Esophagus (tissue), 2 donors: ENCODE measurements around the gene ISLR2. TPM values are rescaled to one million over a fixed set of nuclear protein-coding genes. Genes with fewer than 3 reads are reported as not detected.
"Not testable (repeated sequence)": the region's sequence is repeated elsewhere in the genome, so short reads cannot be mapped to it uniquely, and the experiment has no call there.

Experiments
- H3K27ac ChIP-seq, 2 donors: one replicate each; pipeline ENCODE4 v1.5.1; 2013; ENCODE audit warnings: low read depth in 2 of 2, mild to moderate bottlenecking in 2 of 2, inconsistent platforms in 1 of 2, low read length in 1 of 2, moderate library complexity in 1 of 2
- H3K27me3 ChIP-seq, 2 donors: one replicate each; pipeline ENCODE4 v1.6.1; 2013; ENCODE audit warnings: low read length in 2 of 2, control low read depth in 1 of 2, mild to moderate bottlenecking in 1 of 2; ENCODE audit not compliant: insufficient read depth in 2 of 2, control insufficient read depth in 1 of 2
- H3K36me3 ChIP-seq, 2 donors: one replicate each; pipeline ENCODE4 v1.6.1; 2013; ENCODE audit warnings: low read length in 1 of 2; ENCODE audit not compliant: control insufficient read depth in 2 of 2, insufficient read depth in 2 of 2
- H3K4me1 ChIP-seq, 2 donors: one replicate each; pipeline ENCODE4 v1.6.1; 2013; ENCODE audit warnings: low read length in 1 of 2; ENCODE audit not compliant: control insufficient read depth in 2 of 2, insufficient read depth in 2 of 2
- H3K4me3 ChIP-seq, 2 donors: one replicate each; pipeline ENCODE4 v1.5.1; 2013; ENCODE audit warnings: low read length in 2 of 2, mild to moderate bottlenecking in 2 of 2, low read depth in 1 of 2, moderate library complexity in 1 of 2
- H3K9me3 ChIP-seq, 2 donors: one replicate each; pipeline ENCODE4 v1.6.1; 2013; ENCODE audit warnings: mild to moderate bottlenecking in 2 of 2, low read depth in 1 of 2, low read length in 1 of 2, moderate library complexity in 1 of 2; ENCODE audit not compliant: control insufficient read depth in 2 of 2, insufficient read depth in 1 of 2
- WGBS, 2 donors: extraction: QIAGEN DNeasy Blood & Tissue Kit; methylation state at CpG; one replicate each; pipeline ENCODE4 v1.1.7; 2013; 5-methylcytosine and 5-hydroxymethylcytosine counted together
- polyA plus RNA-seq, 2 donors: library from polyadenylated mRNA; stranded (reverse); fragments of 200-250 nt; gene quantifications; one replicate each; pipeline ENCODE4 v1.2.3, GENCODE V29; 2013
- donor health status: healthy with polysubstance abuse.
- donor health status: Bipolar disorder and iron deficiency.

Gene ISLR2, protein sequence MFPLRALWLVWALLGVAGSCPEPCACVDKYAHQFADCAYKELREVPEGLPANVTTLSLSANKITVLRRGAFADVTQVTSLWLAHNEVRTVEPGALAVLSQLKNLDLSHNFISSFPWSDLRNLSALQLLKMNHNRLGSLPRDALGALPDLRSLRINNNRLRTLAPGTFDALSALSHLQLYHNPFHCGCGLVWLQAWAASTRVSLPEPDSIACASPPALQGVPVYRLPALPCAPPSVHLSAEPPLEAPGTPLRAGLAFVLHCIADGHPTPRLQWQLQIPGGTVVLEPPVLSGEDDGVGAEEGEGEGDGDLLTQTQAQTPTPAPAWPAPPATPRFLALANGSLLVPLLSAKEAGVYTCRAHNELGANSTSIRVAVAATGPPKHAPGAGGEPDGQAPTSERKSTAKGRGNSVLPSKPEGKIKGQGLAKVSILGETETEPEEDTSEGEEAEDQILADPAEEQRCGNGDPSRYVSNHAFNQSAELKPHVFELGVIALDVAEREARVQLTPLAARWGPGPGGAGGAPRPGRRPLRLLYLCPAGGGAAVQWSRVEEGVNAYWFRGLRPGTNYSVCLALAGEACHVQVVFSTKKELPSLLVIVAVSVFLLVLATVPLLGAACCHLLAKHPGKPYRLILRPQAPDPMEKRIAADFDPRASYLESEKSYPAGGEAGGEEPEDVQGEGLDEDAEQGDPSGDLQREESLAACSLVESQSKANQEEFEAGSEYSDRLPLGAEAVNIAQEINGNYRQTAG
- under 1 TPM; 0.10 to 0.12 TPM for polyA plus RNA-seq

DNA sequence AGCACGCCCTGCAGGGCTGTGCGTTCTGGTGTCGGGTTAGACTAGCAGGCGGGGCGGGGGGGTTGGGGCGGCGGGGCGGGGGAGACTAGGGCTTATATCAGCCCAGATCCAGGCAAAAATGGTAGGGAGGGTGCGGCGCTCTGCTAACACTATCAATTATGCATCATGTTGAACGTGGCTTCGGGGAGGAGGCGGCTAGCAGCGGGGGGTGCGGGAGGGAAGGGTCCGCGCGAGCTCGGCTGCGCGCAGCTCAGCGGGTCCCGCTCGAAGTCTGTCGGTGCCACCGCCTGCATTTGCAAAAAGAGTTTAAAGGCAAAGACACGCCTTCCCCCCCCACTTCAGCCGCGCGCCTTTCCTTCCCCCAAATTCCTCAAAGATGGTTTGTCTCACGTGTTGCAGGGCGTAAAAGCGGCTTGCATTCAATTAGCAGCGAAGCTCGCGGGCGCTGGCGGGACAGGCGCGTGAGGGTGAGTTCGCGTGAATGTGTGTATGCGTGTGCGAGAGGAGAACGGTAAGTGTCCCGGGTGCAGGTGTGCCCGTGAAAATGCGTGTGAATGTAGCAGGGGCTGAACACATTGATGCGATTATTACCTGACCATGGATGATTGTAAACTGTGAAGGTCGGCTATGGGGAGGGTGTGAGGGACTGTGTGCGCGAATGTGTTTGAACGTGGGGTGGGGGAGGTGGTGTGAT, at the start of gene ISLR2:
Gene ISLR2 (plus strand): TSS at position 432 of the 694 bp plus-strand sequence. CDS start 2,169 bp downstream, outside the sequence.
- Histone ChIP-seq H3K27me3 (peaks cover 13 to 42% of the 10 kb centered on the region in 2 donors), H3K9me3 (peaks cover 0 to 10% of the 10 kb centered on the region in 2 donors), H3K27ac (no peak within 1 kb of the TSS), H3K36me3 (no peaks in the 10 kb centered on the region), H3K4me3 (no peak within 1 kb of the TSS), H3K4me1 (peaks cover 3 to 9% of the 10 kb centered on the region in 2 donors)
- 3% methylated on average over 53 of the region's 53 CpGs for WGBS, 2 donors

- not testable (repeated sequence) for H3K27ac ChIP-seq, H3K9me3 ChIP-seq, H3K27me3 ChIP-seq, H3K4me1 ChIP-seq, H3K4me3 ChIP-seq, H3K36me3 ChIP-seq
- WGBS, 2 donors, result no CpG with 5 or more reads among the region's 7 CpGs
Measured at GRCh38 chr15:74082450-74082849, 47.9 kb upstream of the ISLR2 start, which contains the start of gene GOLGA6A. TSS of gene GOLGA6A (minus strand) at chr15:74082550. CDS start at chr15:74082509, 41 bp downstream.

DNA sequence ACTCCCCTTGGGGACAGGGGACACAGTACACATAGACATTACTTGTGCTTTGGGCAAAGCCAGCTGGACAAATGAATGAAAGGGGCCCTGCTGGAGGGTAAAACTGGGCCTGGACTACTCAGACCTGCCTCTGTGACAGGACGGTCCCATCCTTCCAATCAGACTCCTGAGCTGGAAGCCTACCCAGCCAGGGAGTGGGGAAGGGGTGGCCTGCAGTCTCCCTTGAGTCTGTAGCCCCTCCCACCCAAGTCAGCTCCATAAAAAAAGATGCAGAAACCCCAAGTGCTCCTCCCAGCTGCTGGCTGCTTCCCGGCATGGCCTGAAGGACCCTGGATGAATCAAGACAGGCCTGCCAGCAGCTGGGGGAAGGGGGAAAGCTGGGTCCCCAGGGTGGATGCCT, 35.8 kb upstream of the ISLR2 start:
- not testable (repeated sequence) for H3K27me3 ChIP-seq, H3K36me3 ChIP-seq, H3K4me3 ChIP-seq, H3K4me1 ChIP-seq, H3K9me3 ChIP-seq, H3K27ac ChIP-seq
- no CpG with 5 or more reads among the region's 2 CpGs for WGBS, 2 donors

DNA sequence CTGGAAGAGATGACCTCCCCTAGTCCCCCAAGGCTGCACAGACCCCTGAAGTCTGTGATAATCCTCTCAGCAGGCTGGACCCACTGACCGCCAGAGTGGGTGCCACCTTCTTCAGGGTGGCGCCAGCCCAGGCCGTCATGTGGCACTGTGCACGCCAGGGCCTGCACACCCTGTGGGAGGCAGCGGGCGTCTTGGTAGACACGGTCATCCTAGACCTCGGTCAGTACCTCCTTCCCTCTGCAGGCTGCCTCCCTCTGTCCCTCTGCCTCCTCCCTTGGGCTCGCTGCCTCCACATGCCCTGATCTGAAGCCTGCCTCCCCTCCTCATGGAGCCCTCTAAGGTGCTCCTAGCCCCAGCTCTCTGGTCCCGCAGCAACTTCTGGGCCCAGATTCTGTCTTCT, 34.8 kb upstream of the ISLR2 start:
- H3K27me3 ChIP-seq, H3K36me3 ChIP-seq, H3K4me3 ChIP-seq, H3K4me1 ChIP-seq, H3K27ac ChIP-seq, H3K9me3 ChIP-seq: not testable (repeated sequence)
- 71 to 74% methylated on average over 4 to 8 of the region's 10 CpGs for WGBS, 2 donors

- not testable (repeated sequence) for H3K4me3 ChIP-seq, H3K4me1 ChIP-seq, H3K27me3 ChIP-seq, H3K36me3 ChIP-seq, H3K9me3 ChIP-seq, H3K27ac ChIP-seq
- WGBS, 2 donors, result no CpG with 5 or more reads among the region's 27 CpGs
Measured at GRCh38 chr15:74096753-74097474, 33.5 kb upstream of the ISLR2 start.

- WGBS, 2 donors, result 4 to 5% methylated on average over 22 to 36 of the region's 45 CpGs
- H3K9me3 ChIP-seq, H3K27me3 ChIP-seq, H3K36me3 ChIP-seq, H3K4me1 ChIP-seq: not testable (repeated sequence)
- H3K27ac ChIP-seq, result peak overlapping the region in 1 of 2 donors; percentile 8
- H3K4me3 ChIP-seq, result peak overlapping the region; percentile 31 to 32
Measured at GRCh38 chr15:74099963-74100733, 30.2 kb upstream of the ISLR2 start.

GRCh38 chr15:74108111-74108510, 22.3 kb upstream of the ISLR2 start:
- H3K27ac ChIP-seq, result no peak overlapping the region
- no peaks in the 10 kb centered on the region for H3K36me3 ChIP-seq
- no peaks in the 10 kb centered on the region for H3K4me1 ChIP-seq
- no peaks in the 10 kb centered on the region for H3K27me3 ChIP-seq
- H3K9me3 ChIP-seq, result no peaks in the 10 kb centered on the region
- no peak overlapping the region for H3K4me3 ChIP-seq
- 68 to 74% methylated on average over 5 of the region's 5 CpGs for WGBS, 2 donors

DNA sequence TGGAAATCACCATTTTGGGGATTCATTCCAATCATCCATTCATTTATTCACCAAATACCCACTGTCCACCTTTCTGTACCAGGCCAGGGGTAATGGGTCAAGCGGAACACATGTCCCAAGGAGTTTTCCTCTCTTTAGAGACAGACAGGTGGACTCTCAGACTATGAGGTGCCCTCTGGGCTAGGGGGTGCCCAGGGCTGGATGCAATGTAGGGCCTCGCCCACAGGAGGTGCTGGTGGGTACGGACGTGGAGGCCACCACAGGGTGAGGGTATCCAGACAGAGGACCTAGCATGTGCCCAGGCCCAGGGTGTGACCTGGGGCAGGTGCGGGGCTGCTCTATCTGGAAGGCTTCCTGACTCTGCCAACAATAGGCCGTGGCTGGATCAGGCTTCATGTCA, 21.8 kb upstream of the ISLR2 start:
- not testable (repeated sequence) for H3K4me3 ChIP-seq, H3K9me3 ChIP-seq, H3K4me1 ChIP-seq, H3K27ac ChIP-seq, H3K27me3 ChIP-seq, H3K36me3 ChIP-seq
- whole genome bisulfite sequencing, 2 donors, result 72 to 77% methylated on average over 6 of the region's 6 CpGs
